Upper lobe of left lung (tissue), 6 donors: ENCODE results near the gene ETV7. TPM values are rescaled to one million over a fixed set of nuclear protein-coding genes. Genes with fewer than 3 reads are reported as not detected.

Experiments
- ATAC-seq, 2 donors: fragments of 200-7000 bp; cut with Tn5 transposase; one replicate each; pipeline ENCODE4 v1.9.1; 2022; ENCODE audit warnings: mild to moderate bottlenecking in 2 of 2, moderate library complexity in 2 of 2; ENCODE audit not compliant: low FRiP score in 2 of 2
- DNase-seq, 2 donors: peaks; one replicate each; pipeline ENCODE4 v3.0.0-alpha.2; 2019 to 2020
- H3K27ac ChIP-seq, 4 donors: fragments of 200-600 bp; sonication (generic); one replicate each; pipeline ENCODE4 v1.5.1; 2016 to 2019
- H3K27me3 ChIP-seq, 4 donors: fragments of 200-600 bp; sonication (generic); one replicate each; pipeline ENCODE4 v1.5.1; 2017 to 2019
- H3K36me3 ChIP-seq, 4 donors: fragments of 200-600 bp; sonication (generic); one replicate each; pipeline ENCODE4 v1.5.1; 2016 to 2019
- H3K4me1 ChIP-seq, 4 donors: fragments of 200-600 bp; sonication (generic); one replicate each; pipeline ENCODE4 v1.5.1; 2018 to 2019
- H3K4me3 ChIP-seq, 4 donors: fragments of 200-600 bp; sonication (generic); one replicate each; pipeline ENCODE4 v1.5.1; 2017 to 2019; ENCODE audit warnings: mild to moderate bottlenecking in 2 of 4, moderate library complexity in 1 of 4
- H3K9me3 ChIP-seq, 4 donors: fragments of 200-600 bp; sonication (generic); one replicate each; pipeline ENCODE4 v1.5.1; 2018 to 2019
- EP300 ChIP-seq, 4 donors: sonication (generic); formaldehyde crosslinking; IDR thresholded peaks; one replicate each; pipeline ENCODE4 v1.5.1; 2017; ENCODE audit warnings: antibody characterized with exemption in 4 of 4, control low read depth in 2 of 4
- POLR2A ChIP-seq, 4 donors: fragments of 450-650 bp; IDR thresholded peaks; one replicate each; pipeline ENCODE4 v1.5.1; 2016 to 2017; ENCODE audit warnings: antibody characterized with exemption in 4 of 4, mild to moderate bottlenecking in 2 of 4
- POLR2AphosphoS5 ChIP-seq, 2 donors: sonication (generic); formaldehyde crosslinking; IDR thresholded peaks; one replicate each; pipeline ENCODE4 v1.5.1; 2017; ENCODE audit warnings: antibody characterized with exemption in 2 of 2
- WGBS, 2 donors: methylation state at CpG; one replicate each; pipeline ENCODE4 v1.1.5; 2017 to 2018; 5-methylcytosine and 5-hydroxymethylcytosine counted together
- total RNA-seq, 6 donors: library from RNA; depleted of rRNA in 4 of 6; stranded (reverse); fragments of >200 nt in 4 of 6; gene quantifications; one replicate each; pipeline versions ENCODE4 v1.1.0 to v1.2.1, GENCODE V29; 2016 to 2021
- TF ChIP-seq, protein P1 (sequence below), 6 experiments: fragments of 450-650 bp in 4 of 6; fragments of 200-600 bp in 2 of 6; sonication (generic) in 2 of 6; IDR thresholded peaks; one replicate each; pipeline ENCODE4 v1.5.1; 2016 to 2019; ENCODE audit warnings: antibody characterized with exemption in 6 of 6
- donor health status: DM: no; HTN: no; CAD: no; lungs with moderate emphysema.
- donor health status: DM: no; HTN: yes; CAD: no; lungs with severe emphysema.

Gene ETV7
- total RNA-seq, 6 donors from 2014 or later: 2.0 to 10.5 (median 4.2) TPM

DNA sequence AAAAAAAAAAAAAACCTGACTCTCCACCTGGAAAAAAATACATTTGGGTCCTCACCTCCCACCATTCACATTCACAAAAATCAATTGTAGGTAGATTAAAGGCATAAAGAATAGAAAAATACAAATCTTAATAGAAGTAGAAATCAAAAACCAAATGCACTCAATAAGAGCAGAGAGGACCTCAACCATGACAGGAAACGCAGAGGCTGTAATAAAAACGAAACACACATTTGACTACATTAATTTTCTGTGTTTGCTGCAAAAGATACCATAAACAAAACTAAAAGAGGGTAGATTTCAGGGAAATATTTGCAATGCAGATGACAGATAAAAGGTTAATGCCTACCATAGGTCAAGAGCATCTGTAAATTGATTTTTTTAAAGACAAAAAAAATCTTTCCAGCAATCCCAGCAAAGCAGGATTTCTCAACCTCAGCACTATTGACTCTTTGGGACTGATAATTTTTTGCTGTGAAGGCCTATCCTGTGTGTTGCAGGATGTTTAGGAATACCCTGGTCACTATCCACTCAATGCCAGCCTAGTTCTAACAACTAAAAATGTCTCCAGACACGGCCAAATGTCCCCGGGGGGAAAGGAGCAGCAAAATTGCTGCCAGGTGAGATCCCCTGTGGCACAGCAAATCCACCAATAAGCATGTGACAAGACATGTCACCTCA, 9.1 kb downstream of the ETV7 start:
- Histone ChIP-seq H3K27me3 (no peaks in the 10 kb centered on the region), H3K4me3 (no peak overlapping the region), H3K9me3 (no peaks in the 10 kb centered on the region), H3K4me1 (no peaks in the 10 kb centered on the region), H3K36me3 (no peaks in the 10 kb centered on the region), H3K27ac (no peak overlapping the region)
- WGBS, 2 donors: 85 to 90% methylated on average over 4 of the region's 4 CpGs
- ATAC-seq (no peak), DNase-seq (no peak)
- TF ChIP-seq POLR2A (IDR thresholded peaks at IDR 0.05): no peak
- TF ChIP-seq, protein P1, sequence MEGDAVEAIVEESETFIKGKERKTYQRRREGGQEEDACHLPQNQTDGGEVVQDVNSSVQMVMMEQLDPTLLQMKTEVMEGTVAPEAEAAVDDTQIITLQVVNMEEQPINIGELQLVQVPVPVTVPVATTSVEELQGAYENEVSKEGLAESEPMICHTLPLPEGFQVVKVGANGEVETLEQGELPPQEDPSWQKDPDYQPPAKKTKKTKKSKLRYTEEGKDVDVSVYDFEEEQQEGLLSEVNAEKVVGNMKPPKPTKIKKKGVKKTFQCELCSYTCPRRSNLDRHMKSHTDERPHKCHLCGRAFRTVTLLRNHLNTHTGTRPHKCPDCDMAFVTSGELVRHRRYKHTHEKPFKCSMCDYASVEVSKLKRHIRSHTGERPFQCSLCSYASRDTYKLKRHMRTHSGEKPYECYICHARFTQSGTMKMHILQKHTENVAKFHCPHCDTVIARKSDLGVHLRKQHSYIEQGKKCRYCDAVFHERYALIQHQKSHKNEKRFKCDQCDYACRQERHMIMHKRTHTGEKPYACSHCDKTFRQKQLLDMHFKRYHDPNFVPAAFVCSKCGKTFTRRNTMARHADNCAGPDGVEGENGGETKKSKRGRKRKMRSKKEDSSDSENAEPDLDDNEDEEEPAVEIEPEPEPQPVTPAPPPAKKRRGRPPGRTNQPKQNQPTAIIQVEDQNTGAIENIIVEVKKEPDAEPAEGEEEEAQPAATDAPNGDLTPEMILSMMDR (IDR thresholded peaks at IDR 0.05): no peak
- TF ChIP-seq POLR2AphosphoS5 (IDR thresholded peaks at IDR 0.05): no peak
- no peak for TF ChIP-seq EP300 (IDR thresholded peaks at IDR 0.05)

DNA sequence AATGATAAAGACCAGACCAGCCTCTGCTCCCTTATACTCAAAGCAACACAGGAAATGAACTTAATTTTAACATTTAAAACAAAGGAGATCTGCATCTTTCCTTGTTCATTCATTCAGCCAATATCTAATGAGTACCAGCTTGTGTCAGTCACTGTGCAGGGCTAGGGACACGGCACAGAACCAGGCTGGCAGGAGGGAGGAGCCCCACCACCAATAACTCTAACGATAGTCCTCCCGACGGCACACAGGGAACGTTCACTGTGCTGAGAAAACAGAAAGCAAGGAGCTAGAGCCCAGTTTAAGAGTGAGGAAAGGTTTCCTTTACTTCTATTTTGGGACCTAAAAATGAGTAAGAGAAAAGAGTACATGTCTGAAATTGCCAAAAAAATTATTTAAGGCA, 9.9 kb downstream of the ETV7 start:
- Histone ChIP-seq H3K36me3 (no peaks in the 10 kb centered on the region), H3K9me3 (no peaks in the 10 kb centered on the region), H3K27ac (no peak overlapping the region), H3K27me3 (no peaks in the 10 kb centered on the region), H3K4me3 (no peak overlapping the region), H3K4me1 (no peaks in the 10 kb centered on the region)
- WGBS, 2 donors: 80% methylated on average over 5 of the region's 5 CpGs
- DNase-seq (no peak), ATAC-seq (no peak)
- no peak for TF ChIP-seq EP300 (IDR thresholded peaks at IDR 0.05)
- TF ChIP-seq POLR2AphosphoS5 (IDR thresholded peaks at IDR 0.05): no peak
- no peak for TF ChIP-seq POLR2A (IDR thresholded peaks at IDR 0.05)
- TF ChIP-seq, protein P1 (IDR thresholded peaks at IDR 0.05): no peak

DNA sequence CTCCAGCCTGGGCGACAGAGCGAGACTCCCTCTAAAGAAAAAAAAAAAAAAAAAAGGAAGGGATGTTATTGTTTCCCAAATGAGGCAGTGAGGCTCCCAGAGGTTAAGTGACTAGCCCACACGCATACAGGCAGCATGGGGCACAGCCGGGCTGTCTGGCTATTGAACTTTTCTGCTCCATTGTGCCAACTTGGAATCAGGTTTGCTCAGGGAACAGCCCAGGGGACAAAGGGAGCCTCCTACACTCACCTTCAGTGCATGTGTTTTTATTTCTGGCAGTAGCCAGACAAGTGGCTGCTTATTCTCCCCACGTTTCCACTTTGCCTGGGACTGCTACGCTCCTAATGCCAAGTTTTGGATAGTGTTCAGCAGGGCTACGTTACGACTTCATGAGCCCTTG, 10.7 kb downstream of the ETV7 start:
- DNase-seq (no peak), ATAC-seq (no peak)
- 91 to 96% methylated on average over 8 of the region's 8 CpGs for WGBS, 2 donors
- Histone ChIP-seq H3K4me1 (no peaks in the 10 kb centered on the region), H3K36me3 (no peaks in the 10 kb centered on the region), H3K27ac (no peak overlapping the region), H3K27me3 (no peaks in the 10 kb centered on the region), H3K4me3 (no peak overlapping the region), H3K9me3 (no peaks in the 10 kb centered on the region)
- no peak for TF ChIP-seq POLR2A (IDR thresholded peaks at IDR 0.05)
- TF ChIP-seq POLR2AphosphoS5 (IDR thresholded peaks at IDR 0.05): no peak
- TF ChIP-seq, protein P1 (IDR thresholded peaks at IDR 0.05): no peak
- TF ChIP-seq EP300 (IDR thresholded peaks at IDR 0.05): no peak

- TF ChIP-seq EP300 (IDR thresholded peaks at IDR 0.05): no peak
- TF ChIP-seq POLR2AphosphoS5 (IDR thresholded peaks at IDR 0.05): no peak
- TF ChIP-seq POLR2A (IDR thresholded peaks at IDR 0.05): no peak
- TF ChIP-seq, protein P1 (IDR thresholded peaks at IDR 0.05): no peak
- H3K27ac ChIP-seq: no peak overlapping the region
- no peaks in the 10 kb centered on the region for H3K27me3 ChIP-seq
- 97% methylated on average over 8 of the region's 8 CpGs for WGBS, 2 donors
- no peak overlapping the region for H3K4me3 ChIP-seq
- ATAC-seq (no peak), DNase-seq (no peak)
- no peaks in the 10 kb centered on the region for H3K9me3 ChIP-seq
- H3K4me1 ChIP-seq: no peaks in the 10 kb centered on the region
- H3K36me3 ChIP-seq: no peaks in the 10 kb centered on the region
Measured at GRCh38 chr6:36376183-36376582, 11.3 kb downstream of the ETV7 start.

DNA sequence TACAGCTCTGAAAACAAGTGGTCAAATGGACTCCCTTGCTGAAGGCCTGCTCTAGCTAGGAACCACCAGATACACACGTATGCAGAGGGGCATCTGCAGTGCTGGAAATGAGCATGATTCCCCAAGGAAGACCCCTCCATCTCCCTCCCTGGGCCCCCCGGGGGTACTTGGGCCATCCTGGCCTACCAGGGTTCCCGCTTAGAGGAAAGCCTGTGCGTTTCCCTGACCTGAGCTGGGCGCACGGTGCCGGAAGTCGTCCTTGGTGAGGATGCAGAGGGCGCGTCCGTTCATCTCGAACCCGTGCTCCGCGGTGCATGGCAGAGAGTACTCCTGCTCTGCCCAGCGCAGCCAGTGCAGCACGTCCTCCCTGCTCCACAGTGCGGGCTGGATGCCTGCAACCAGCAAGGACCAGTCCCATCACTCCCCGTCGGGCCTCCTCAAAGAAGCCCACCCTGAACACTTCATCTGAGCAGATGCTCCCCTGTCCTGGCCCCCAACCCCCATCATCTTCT, 11.8 kb downstream of the ETV7 start:
- no peaks in the 10 kb centered on the region for H3K27me3 ChIP-seq
- H3K36me3 ChIP-seq: no peaks in the 10 kb centered on the region
- H3K4me3 ChIP-seq: no peak overlapping the region
- no peak for ATAC-seq
- H3K9me3 ChIP-seq: no peaks in the 10 kb centered on the region
- no peaks in the 10 kb centered on the region for H3K4me1 ChIP-seq
- H3K27ac ChIP-seq: no peak overlapping the region
- no peak for TF ChIP-seq POLR2AphosphoS5 (IDR thresholded peaks at IDR 0.05)
- TF ChIP-seq POLR2A (IDR thresholded peaks at IDR 0.05): no peak
- no peak for TF ChIP-seq EP300 (IDR thresholded peaks at IDR 0.05)
- TF ChIP-seq, protein P1 (IDR thresholded peaks at IDR 0.05): no peak
- WGBS, 2 donors: 94 to 96% methylated on average over 19 to 20 of the region's 20 CpGs
- peak in 1 of 2 donors; percentile 49 for DNase-seq
